CD4-positive, alpha-beta T cell treated with Interleukin-4 for 4 hours (primary cell): ENCODE results near the gene NLGN1.

ENCODE experiments used
- DNase-seq: peaks from one replicate; pipeline ENCODE4 v3.0.0-alpha.2; 2020

Gene NLGN1

DNA sequence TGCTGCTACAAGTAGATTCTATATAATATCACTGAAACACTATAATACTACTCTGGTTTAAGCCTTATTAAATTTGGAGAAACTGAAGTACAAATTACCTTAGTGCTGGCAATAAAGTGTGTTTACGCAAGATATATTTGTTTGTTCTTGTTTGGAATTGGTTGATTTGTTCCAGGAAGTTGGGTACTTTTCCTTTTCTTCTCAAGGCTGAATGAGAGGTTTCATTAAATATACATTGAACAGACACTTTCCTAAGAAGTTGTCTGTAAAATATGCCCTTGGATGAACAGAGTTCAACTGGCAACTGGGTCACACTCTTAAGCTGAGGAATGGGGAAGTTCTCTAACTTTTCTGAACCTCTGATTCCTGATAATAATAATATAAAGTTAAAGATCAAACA lies 919.5 kb downstream of the NLGN1 start:
- DNase-seq, result no peak

DNA sequence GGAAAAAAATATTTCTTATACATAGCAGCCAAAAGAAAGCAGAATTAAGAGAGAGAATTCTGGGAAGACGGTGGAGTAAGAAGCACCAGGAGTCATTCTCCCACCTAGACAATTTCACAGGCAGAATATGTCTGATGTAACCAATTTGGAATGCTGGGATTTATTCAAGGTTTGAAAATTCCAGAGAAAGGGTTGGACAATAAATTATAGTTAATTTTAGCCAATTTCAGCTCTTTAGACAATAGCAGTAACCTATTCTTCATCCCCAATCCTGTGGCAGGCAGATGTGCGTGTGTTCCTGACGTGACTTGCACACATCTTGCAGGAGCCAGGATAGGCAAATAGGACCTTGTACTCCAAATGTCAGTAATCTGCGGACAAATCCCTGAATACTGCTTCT lies 920.6 kb downstream of the NLGN1 start:
- no peak for DNase-seq

DNA sequence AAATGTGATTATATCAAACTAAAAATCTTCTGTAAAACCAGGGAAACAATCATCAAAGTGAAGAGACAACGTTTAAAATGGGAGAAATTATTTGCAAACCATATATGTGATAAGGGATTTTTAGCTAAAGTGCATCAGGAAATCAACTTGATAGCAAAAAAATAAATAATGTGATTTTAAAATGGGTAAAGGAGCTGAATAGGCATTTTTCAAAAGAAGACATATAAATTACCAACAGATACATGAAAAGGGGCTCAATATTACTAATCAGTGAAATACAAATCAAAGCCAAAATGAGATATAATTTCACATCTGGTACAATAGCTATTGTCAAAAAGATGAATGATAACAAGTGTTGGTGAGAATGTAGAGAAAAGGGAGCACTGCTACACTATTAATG lies 924.0 kb downstream of the NLGN1 start:
- no peak for DNase-seq

DNA sequence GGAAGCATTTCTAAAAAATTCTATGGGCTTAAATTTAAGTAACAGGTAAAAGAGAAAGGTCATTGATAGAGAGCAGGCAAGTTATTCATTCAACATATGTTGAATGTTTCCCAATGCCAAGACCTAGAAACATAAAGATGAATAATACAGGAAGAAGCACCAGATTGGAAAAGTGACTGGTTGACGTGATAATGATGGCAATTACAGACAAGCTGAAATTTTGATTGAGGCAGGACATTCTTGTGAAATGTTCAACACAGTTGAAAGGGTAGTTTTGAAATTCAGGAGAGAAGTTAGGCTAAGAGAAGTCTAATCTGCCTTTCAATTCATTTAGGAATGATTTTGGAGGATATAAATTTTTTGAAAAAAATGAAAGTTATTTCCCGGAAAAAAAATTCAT lies 925.2 kb downstream of the NLGN1 start:
- DNase-seq, result no peak

DNA sequence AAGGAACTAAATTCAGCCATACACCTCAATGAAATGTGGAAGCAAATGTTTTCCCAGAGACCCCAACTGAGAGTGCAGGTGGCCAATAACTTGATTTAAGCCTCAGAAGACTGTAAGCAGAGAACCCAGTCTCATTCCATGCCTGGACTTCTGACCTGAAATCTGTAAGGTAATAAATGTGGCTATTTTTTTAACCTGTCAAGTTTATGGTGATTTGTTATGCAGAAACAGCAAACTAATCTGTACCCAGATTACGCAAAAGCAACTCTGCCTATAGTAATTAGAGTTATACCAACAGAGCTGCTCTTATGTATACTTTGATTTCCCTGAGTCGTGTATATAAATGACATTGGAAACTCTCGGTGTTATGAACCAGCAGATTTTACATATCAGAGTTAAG lies 927.6 kb downstream of the NLGN1 start:
- no peak for DNase-seq

DNA sequence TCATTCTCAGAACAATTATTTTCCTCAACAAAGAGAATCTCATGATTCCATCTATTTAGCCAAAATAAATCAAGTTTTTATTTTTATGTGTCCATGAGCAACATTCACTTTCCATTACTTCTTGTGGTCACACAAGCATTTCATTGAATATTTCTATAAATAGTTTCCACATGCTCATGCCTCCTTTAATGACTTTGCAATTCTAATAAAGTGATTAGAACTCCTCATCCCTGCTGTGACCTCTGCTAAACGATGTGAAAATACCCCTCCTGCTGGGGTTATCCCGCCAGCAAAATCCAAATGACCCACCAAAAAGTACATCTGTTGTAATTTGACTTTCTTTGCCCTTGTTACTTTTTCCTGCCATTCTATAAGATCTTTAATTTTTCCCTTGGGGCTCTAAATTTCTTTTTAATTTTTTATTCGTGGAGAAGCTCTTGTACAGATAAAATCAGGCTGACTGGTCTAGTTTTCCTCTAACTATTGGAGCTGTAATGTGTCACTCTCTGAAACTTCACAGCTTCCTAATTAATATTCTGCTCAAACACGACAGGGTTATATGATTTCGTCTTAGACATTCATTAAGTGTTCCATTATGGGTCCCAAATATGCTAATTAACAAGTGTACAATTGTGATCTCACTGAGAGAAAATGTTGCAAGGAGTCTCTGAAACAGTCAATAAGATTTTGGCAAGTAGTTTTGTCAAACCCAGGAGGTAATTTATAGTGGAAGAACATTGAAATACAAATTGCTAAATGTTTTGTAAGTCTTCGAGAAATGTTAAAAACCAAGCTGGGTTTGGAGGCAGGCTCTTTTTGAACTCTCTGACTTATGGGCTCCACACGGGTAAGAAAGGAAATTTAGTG lies 928.5 kb downstream of the NLGN1 start:
- DNase-seq, result no peak

DNA sequence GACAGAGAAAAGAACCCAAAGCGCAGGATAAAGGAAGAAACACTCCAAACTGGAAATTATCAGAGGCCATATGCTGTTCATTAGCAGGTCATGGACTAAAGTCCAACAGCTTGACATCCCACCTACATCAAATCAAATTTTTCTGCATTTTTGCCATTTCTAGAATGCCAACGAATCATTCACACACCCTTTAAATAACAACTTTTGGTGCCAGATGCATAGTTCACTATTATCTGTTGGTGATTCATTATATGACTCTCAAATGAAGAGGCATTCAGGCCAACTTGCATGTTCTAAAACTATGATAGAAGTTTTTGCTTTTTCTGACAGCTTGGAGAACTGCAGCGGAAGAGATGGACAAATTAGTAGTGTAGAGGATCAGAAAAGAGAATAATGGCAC lies 931.8 kb downstream of the NLGN1 start:
- no peak for DNase-seq

DNA sequence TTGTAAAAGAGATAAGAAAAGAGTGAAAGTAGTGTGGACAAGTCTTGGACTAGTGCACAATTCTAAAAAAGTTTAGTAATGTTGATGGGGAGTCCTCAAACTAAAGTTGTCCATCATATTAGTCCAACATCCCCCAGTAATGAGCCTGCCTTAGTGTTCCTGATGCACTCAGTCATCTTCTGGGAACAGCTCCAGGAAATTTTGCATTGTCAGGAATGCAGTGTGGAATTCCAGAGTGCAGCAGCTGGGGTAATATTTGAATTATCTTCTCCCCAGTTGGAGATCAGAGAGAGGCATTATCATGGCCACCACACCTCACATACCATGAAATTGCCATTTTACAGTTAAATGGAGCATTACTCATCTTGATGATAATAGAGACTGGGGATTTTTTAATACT lies 932.8 kb downstream of the NLGN1 start:
- DNase-seq, result no peak

DNA sequence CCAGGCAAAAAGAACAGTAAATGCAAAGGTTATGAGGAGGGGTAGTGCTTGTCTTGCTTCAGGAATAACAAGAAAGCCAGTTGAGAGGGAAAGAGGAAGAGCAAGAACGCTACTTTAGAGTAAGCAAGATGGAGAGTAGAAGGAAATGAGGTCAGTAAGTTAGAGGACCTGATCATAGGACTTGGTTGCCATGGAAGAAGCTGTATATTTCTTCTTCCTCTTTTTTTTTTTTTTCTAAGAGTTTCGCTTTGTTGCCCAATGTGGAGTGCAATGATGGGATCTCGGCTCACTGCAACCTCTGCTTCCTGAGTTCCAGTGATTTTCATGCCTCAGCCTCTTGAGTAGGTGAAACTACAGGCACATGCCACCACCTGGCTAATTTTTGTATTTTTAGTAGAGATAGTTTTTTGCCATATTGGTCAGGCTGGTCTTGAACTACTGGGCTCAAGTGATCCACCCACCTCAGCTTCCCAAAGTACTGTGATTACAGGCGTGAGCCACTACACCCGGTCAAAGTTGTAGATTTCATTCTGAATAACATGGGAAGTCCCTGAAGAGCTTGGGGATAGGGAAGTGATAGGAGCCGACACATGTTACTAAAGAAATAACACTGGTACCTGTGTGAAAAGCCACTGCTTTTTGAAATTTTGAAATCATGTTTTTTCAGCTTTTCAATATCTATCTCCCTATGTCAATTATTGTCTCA lies 933.7 kb downstream of the NLGN1 start:
- no peak for DNase-seq

DNA sequence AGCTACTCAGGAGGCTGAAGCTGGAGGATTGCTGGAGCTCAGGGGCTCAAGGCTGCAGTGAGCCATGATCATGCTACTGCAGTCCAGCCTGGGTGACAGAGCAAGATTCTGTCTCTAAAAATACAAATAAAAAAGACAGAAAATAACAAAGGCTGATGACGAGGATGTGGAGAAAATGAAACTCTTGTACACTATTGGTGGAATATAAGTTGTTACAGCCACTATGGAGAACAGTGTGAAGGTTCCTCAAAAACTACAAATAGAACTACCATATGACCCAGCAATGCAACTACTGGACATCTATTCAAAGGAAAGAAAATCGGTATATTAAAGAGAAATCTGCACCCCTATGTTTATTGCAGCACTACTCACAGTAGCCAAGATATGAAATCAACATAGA lies 934.8 kb downstream of the NLGN1 start:
- DNase-seq, result no peak

DNA sequence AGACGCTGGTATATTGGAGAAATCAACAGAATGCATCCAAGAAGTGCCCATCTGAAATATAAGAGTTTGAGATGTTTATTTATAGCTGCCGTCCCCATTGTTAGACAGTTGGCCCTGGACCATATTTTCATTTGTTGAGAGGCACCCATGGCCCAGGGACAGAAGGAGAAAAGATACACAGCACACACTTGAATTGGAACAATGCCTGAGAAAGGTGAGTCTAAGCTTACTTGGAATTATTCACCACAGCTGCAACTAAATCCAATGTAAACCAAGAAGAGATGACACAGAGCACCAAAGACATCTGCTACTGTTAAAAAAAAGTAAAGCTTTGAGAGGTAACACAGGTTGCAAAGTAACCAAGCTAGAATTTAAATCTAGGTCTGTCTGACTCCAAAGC lies 936.1 kb downstream of the NLGN1 start:
- no peak for DNase-seq

DNA sequence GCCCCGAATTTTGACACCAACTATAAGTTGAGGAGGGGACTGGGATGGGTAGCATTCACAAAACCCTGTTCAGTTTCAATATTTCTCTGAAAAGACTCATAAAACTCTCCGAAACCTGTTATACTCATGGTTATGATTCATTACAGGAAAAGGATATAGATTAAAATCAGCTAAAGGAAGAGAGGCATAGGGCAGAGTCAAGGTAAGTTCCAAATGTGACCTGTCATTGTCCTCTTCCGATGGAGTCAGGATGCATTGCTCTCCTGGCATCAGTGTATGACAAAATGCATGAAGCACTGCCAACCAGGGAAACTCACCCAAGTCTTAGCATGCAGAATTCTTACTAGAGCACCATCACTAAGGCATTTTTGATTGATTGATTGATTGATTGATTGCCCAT lies 936.6 kb downstream of the NLGN1 start:
- no peak for DNase-seq

DNA sequence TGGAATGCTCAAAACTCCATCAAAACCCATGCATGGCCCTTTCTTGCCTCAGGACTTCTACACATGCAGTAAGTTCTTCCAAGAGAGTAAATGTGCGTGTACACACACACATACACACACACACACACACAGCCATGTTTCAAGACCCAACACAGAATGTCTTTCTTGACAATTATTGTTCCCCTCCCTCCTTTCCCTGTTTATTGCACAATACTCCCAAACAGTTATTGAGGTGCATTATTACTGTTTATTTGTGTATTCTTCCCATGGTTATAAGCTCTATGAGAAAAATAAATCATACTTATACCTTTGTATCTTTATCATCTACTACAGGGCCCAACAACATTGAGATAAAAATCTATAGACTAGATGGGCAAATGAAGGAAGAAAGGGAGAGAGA lies 937.8 kb downstream of the NLGN1 start:
- no peak for DNase-seq

DNA sequence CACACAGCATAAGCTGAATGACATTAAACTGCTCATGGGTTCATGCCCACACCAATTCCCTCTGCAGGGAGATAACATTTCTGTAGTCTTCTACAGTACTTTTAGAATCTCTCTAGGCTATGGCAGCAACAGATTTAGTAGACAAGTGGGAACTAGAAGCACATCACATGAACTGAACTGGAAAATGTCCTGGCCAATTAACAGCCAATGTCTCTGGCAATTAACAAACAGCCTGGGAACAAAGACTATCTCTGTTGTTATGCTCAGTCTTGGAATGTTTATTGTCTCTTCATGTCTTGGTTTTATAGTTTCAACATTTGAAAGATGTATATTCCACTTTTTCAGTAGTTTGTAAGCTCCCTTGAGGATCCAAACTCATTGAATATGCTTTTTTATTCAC lies 938.4 kb downstream of the NLGN1 start:
- no peak for DNase-seq
